Left hindlimb (tissue), 1 donor: ENCODE data around the gene PHF20.
"Not testable (repeated sequence)": the region's sequence is repeated elsewhere in the genome, so short reads cannot be mapped to it uniquely, and the experiment has no call there.

Experiments
- DNase-seq: peaks from one replicate; pipeline ENCODE4 v3.0.0-alpha.2; 2018

The PHF20 gene

DNA sequence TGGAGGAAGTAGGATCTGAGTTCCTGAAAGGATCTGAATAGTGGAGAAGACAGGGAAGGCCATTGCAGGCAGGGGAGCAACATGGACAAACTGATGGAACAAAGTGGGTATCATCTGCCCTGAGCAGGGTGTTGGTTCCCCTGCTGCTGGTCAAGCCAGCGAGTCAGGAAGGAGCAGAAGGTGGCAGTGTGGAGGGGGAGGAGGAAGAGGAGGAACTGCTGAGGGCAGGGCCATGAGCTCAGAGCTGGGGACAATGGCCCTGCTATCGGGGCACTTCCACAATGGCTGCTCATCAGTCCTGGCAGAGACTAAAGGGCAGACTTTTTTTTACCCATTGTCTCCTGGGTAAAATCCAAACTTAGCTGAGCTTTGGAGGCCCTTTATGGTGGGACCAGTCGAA, 210.2 kb downstream of the PHF20 start:
- DNase-seq: no peak

DNA sequence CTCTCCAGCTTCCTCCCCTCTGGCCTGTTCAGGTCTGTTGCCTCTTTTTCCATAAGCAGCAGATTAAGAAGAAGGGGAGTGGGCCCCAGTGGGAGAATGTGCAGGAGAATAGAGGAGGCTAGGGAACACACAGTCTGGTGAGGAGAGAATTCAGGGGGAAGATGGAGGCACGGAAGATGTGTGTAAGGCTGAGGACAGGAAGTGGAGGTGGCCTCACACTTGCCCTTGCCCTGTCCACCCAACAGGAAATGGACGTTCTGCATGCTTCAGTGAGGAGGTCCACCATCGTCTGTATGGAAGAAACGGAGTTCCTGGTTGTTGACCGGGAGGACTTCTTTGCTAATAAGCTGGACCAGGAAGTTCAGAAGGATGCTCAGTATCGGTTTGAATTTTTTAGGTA, 212.6 kb downstream of the PHF20 start:
- no peak for DNase-seq

- no peak for DNase-seq
These were observed 214.0 kb downstream of the PHF20 start for GRCh38 chr20:35985806-35986205.

DNA sequence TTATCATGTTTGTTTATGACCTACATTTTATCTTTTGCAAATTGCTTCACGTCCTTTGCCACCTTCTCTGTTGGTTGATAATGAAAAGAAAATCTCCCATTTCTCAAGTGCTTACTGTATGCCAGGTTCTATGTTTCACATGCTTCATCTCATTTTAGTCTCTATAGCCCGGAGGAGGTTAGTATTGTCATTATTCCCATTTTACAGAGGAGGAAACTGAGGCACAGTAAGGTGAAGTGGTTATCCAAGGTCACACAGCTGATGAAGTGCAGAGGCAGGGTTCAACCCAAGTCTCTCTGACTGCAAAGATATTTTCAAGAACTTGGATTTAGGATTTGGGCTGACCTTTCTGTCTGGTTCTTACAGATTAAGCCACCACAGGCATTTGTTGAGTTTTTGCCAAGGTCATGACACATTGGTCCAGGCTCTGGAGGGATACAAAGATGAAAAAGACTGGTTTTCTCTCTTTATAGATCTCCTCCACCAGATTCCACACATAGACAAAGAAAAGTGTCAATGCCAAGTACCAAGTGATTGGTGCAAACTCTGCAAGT, 217.2 kb downstream of the PHF20 start:
- no peak for DNase-seq

DNA sequence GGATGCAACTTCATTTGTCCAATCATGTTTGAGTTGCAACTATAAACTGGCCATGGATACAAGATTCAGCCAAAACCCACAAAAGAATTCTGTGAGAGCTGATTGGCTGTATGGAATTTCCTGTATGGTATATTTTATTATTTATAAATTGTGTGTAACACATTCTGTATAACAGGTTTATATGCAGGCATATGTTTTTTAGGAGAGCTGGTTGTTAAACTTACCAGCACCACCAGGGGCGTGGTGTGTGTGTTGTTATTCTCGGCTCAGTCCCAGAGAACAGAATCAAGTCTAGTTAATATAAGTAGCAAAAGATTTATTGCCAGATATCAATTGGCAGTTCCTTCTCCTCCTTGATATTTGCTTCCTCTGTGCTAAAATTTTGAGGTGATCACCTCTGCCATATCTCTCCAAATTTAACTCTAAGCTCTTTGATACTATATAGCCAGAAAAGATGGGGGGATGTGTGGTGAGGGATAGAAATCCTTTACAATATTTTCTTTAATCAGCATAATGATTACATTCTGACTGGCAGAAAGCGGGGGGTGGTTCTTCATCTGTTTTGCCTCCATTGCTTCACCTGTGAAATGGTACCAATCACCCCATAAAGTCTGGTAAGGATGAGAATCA, 219.4 kb downstream of the PHF20 start:
- no peak for DNase-seq

GRCh38 chr20:35992713-35993335, 221.0 kb downstream of the PHF20 start:
- peak; percentile 58 for DNase-seq

- peak; percentile 81 for DNase-seq
These were observed 223.2 kb downstream of the PHF20 start for GRCh38 chr20:35994994-35995453.

GRCh38 chr20:35996492-35996891, 224.7 kb downstream of the PHF20 start:
- DNase-seq: not testable (repeated sequence)
